ENCODE results near the gene ACVRL1.

The ACVRL1 gene

DNA sequence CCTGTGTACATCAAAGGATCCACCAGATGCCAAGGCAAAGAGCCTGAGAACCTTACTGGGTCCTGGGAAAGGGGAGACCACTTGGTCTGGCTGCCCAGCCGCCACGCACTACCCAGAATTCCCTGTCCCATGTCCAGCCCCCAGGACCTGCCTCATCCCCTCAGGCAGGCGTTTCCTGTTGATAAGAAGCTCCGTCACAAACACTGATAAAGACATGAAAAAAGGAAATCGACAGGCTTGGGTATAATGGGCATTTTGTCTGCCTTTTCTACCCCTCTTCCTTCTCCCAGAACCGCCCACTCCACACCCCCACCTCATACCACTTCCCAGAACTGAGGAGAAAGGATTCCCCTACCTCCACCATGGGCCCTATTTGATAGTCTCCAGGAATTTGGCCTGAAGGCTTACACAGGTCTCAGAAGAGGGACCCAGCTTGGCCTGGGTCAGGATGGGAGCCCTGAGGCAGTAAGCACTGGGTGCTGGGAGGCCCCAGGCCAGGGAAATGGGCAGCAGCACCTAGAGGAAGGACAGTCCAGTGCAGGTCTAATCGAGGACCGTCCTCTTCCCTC lies 18.8 kb downstream of the ACVRL1 start:
- H3K27ac Mint-ChIP-seq: no peak overlapping the region
- no peaks in the 10 kb centered on the region for H3K9me3 Mint-ChIP-seq

DNA sequence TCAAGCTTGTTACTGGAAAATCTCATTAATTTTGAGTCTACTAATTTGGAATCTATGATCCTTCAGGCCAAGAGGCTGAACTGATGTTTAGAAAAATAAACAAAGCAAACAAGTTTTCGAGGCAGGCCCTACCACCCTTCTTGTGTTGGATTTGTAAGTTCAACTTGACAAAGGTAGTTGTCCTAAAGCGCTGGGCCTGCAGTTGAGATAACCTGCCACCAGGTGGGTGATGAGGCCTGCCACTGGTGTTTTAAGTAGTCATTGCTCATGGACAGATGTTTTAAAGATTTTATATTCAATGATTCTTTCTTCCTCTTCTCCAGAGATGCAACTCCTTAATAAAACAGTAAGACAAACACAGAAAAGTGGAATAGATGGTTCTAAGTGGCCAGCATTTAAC lies 19.4 kb downstream of the ACVRL1 start:
- Mint-ChIP-seq H3K36me3 (ENCODE audit: low read depth) (no peaks in the 10 kb centered on the region), H3K4me3 (no peak overlapping the region), H3K27me3 (ENCODE audit: low read depth) (peaks cover 25% of the 10 kb centered on the region)

More for the DNA sequence above, 18.8 kb downstream of the ACVRL1 start:
- Mint-ChIP-seq H3K4me3 (no peak overlapping the region), H3K4me1 (ENCODE audit: low read depth) (peaks cover 7% of the 10 kb centered on the region), H3K27me3 (ENCODE audit: low read depth) (peaks cover 23% of the 10 kb centered on the region), H3K36me3 (ENCODE audit: low read depth) (no peaks in the 10 kb centered on the region)

DNA sequence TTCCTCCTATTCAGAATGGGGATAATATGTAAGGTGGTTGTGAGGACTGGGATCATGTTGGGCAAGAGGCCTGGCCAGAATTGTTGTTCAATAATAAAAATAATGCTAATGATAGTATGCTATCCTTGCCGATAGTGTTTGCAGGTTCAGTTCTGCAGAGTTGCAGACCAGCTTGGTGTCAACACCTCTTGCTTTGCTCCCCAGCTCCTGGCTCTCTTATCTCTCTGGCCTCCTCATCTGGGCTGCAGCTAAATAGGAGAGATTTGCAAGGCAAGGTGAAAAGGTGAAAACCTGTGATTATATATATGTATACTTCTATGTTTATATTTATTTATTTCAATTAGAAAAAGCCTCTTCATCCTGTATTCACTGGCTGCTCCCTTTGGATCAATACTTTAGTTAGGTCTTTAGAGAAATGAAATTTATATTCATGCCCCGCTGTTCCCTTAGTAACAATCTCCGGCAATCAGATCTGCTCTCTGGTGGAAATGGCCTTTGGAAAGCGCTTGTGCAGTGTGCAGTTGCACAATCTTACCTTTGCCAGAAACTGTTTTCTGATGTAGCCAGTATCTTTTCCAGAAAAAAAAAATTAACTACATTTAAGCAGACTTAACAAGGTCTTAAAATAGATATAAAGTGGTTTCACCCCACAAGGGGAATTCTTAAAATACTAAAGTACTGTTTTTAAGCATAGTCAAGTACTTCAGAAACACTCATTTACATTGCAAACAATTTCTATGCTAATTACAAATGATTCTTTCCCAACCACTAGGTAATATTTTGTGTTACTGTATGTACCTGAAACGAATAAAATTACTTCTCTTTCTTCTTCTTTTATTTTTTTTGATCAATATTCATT lies 25.1 kb downstream of the ACVRL1 start:
- no peaks in the 10 kb centered on the region for H3K9me3 Mint-ChIP-seq
- H3K4me3 Mint-ChIP-seq: no peak overlapping the region
- no peaks in the 10 kb centered on the region for H3K36me3 Mint-ChIP-seq (ENCODE audit: low read depth)
- H3K27ac Mint-ChIP-seq: no peak overlapping the region
- H3K27me3 Mint-ChIP-seq (ENCODE audit: low read depth): peaks cover 35% of the 10 kb centered on the region
- no peaks in the 10 kb centered on the region for H3K4me1 Mint-ChIP-seq (ENCODE audit: low read depth)

More for the DNA sequence above, 19.4 kb downstream of the ACVRL1 start:
- H3K9me3 Mint-ChIP-seq: no peaks in the 10 kb centered on the region
- no peak overlapping the region for H3K27ac Mint-ChIP-seq
- peaks cover 7% of the 10 kb centered on the region for H3K4me1 Mint-ChIP-seq (ENCODE audit: low read depth)

DNA sequence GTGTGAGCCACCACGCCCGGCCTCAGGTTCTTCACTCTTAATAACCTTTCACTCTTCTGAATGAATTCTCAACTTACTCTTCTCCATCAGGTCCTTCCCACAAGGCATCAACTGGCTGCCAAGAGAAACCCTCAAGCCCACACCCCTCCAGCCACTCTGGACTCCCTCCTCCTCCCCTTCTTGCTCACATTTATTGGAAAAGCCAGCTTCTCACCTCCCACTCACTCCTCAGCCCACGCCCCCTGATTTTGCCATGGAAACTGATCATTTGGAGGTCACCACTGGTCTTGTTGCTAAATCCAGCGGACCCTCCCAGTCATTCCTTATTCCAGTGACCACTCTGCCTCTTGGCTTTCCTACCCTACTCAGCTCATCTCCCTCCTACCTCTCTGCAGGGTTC lies 26.8 kb downstream of the ACVRL1 start:
- H3K4me3 Mint-ChIP-seq: no peak overlapping the region
- H3K27ac Mint-ChIP-seq: no peak overlapping the region

DNA sequence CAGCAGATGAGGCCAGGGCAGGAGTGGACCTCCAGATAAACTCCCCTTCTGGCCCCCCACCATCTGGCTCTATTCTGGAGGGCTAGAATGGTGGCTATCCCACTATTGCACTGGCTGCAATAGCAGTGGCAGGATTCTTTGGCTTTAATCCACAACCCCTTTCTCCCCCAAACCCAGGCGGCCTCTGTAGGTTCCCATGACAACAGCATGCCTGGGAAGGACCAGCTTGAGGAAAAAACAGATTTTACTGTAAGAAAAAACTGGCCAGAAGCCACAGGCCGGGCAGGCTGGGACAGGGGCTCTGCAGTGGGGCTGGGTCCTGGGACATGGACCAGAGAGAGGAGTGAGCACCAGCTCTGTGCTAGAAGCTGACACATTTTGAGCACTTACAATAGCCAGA lies 30.6 kb downstream of the ACVRL1 start:
- H3K4me1 Mint-ChIP-seq (ENCODE audit: low read depth): no peaks in the 10 kb centered on the region
- no peak overlapping the region for H3K4me3 Mint-ChIP-seq
- H3K36me3 Mint-ChIP-seq (ENCODE audit: low read depth): no peaks in the 10 kb centered on the region
- no peaks in the 10 kb centered on the region for H3K9me3 Mint-ChIP-seq
- peaks cover 29% of the 10 kb centered on the region for H3K27me3 Mint-ChIP-seq (ENCODE audit: low read depth)
- no peak overlapping the region for H3K27ac Mint-ChIP-seq

More for the DNA sequence above, 26.8 kb downstream of the ACVRL1 start:
- H3K9me3 Mint-ChIP-seq: no peaks in the 10 kb centered on the region
- H3K4me1 Mint-ChIP-seq (ENCODE audit: low read depth): no peaks in the 10 kb centered on the region
- peaks cover 35% of the 10 kb centered on the region for H3K27me3 Mint-ChIP-seq (ENCODE audit: low read depth)
- no peaks in the 10 kb centered on the region for H3K36me3 Mint-ChIP-seq (ENCODE audit: low read depth)

DNA sequence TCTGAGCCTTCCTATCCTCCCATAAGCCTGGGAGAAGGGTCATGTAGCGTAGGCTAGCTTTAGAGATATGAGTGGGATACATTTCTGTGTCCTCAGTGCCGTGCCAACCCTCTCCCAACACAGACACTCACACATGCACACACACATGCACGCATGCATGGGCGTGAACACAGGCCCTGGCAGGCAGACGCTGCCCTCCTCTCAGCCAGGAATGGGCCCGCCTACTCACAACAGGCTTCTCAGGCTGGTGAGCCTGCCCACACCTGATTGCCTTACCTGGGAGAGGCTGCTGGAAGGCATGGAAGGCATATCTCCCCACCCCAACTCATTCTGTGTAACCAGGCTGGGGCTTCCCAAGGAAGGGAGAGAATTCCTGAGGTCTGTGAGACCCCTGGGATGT lies 31.4 kb downstream of the ACVRL1 start:
- no peaks in the 10 kb centered on the region for H3K9me3 Mint-ChIP-seq
- no peaks in the 10 kb centered on the region for H3K4me1 Mint-ChIP-seq (ENCODE audit: low read depth)
- H3K36me3 Mint-ChIP-seq (ENCODE audit: low read depth): no peaks in the 10 kb centered on the region
- peaks cover 29% of the 10 kb centered on the region for H3K27me3 Mint-ChIP-seq (ENCODE audit: low read depth)
- no peak overlapping the region for H3K4me3 Mint-ChIP-seq
- H3K27ac Mint-ChIP-seq: no peak overlapping the region

DNA sequence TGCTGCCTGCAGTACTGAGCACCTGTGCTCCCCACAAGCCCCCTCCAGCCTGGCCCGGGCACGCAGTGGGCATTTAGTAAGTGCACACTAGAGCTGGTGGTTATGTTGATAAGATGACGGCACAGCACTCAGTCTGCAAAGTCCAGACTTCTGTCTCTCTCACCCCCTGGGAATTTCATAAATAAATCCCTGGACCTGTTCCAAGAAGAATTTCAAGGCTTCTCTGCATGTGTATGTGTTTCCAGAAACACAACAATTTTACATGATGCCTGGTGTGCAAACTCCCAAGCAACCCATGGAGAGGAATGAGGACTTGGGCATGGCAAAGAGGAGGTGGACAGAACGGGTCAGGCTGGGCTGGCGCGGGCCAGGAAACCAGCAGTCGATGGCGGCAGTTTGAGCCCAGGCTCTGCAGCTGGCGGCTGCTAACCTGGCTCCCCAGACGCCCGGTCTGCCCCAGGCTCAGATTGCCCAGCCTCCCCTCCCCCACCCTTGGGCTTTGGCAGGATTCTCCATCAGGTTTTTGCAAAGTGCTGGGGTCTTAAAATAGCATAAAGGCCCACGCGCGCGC lies 33.8 kb downstream of the ACVRL1 start:
- Mint-ChIP-seq H3K27me3 (ENCODE audit: low read depth) (peaks cover 22% of the 10 kb centered on the region), H3K27ac (no peak overlapping the region), H3K36me3 (ENCODE audit: low read depth) (peaks cover 2% of the 10 kb centered on the region), H3K4me3 (no peak overlapping the region), H3K4me1 (ENCODE audit: low read depth) (no peaks in the 10 kb centered on the region), H3K9me3 (peaks cover 15% of the 10 kb centered on the region)

DNA sequence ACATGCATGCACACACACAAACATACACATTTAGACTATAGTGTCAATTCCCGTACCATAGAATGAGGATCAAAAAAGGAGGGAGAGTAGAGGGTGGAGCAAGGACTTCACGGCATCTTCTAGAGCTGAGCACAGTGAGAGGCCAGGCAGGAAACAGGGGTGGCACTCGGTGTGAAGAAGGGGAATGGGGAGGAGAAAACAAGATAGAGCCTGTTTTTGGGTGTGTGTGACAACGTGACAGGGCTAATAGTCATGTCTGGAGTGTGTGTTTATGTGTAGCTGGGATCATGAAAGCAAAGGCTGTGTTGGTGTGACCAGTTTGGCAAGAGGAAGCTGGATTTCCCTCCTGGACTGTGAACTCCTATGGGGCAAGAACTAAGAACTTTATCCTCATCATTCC lies 34.3 kb downstream of the ACVRL1 start:
- Mint-ChIP-seq H3K9me3 (peaks cover 15% of the 10 kb centered on the region), H3K4me1 (ENCODE audit: low read depth) (no peaks in the 10 kb centered on the region), H3K4me3 (no peak overlapping the region), H3K27me3 (ENCODE audit: low read depth) (peaks cover 27% of the 10 kb centered on the region), H3K36me3 (ENCODE audit: low read depth) (peaks cover 2% of the 10 kb centered on the region), H3K27ac (no peak overlapping the region)

DNA sequence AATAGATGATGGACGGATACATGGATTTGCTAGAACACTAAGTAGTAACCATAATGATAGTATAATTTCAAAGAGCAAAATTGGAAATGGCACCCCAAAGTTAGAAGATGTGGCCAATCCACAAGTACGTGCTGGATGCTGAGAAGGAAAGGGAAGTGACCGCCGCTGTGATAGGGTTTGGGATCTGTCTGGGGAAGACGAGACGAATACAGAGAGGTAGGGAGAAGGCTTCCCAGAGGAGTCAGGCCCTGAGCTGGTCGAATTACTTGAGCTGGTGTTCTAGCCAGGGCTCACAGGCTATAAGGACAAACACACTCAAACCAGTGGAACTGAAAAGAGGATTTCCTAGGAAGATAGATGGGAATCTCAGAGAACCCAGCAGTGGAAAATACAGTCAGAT lies 34.8 kb downstream of the ACVRL1 start:
- no peaks in the 10 kb centered on the region for H3K4me1 Mint-ChIP-seq (ENCODE audit: low read depth)
- peaks cover 29% of the 10 kb centered on the region for H3K27me3 Mint-ChIP-seq (ENCODE audit: low read depth)
- peaks cover 2% of the 10 kb centered on the region for H3K36me3 Mint-ChIP-seq (ENCODE audit: low read depth)
- no peak overlapping the region for H3K4me3 Mint-ChIP-seq
- peaks cover 15% of the 10 kb centered on the region for H3K9me3 Mint-ChIP-seq
- H3K27ac Mint-ChIP-seq: no peak overlapping the region

DNA sequence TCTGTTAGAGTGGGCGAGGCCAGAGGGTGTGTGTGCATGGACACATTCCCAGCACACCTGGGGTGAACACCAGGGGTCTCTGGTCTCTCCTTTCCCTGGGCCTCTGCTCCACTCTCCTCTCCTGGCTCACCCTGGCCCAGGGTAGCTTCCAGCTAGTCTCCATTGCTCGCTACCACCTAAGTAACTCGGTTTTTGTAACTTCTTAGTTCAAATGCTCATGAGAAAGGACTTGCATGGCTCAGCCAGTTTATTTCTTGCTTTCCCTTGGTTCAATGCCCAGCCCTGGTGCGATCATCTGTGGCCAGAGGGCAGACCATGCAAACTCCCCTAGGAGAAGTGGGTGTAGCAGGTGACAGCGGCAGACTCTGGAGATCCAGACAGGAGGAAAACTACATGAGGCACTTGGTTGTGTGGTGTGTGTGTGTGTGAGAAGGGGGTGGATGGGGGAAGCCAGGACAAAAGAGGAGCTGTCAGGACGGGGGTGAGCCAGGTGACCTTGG lies 35.2 kb downstream of the ACVRL1 start:
- Mint-ChIP-seq H3K4me3 (no peak overlapping the region), H3K27ac (no peak overlapping the region), H3K36me3 (ENCODE audit: low read depth) (peaks cover 4% of the 10 kb centered on the region), H3K4me1 (ENCODE audit: low read depth) (no peaks in the 10 kb centered on the region), H3K9me3 (peaks cover 15% of the 10 kb centered on the region), H3K27me3 (ENCODE audit: low read depth) (peaks cover 33% of the 10 kb centered on the region)

DNA sequence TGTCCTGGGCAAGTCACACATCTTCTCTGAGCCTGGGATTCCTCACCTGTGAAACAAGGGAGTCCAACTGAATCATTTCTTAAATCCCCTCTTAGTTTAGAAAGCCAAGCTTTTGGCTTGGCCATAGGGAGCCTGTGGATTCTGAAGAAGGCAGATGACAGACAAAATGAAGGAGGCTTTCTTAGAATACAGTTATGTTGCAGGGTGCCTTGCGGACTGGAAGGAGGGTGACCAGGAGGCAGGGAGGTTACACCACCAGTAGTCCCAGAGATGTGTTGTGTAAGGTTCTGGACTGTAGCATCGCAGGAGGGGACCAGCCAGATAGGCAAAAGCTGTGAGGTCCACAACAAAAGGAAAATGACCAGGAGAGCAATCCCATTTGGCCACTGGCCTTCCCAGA lies 36.0 kb downstream of the ACVRL1 start:
- peaks cover 4% of the 10 kb centered on the region for H3K36me3 Mint-ChIP-seq (ENCODE audit: low read depth)
- no peak overlapping the region for H3K27ac Mint-ChIP-seq
- H3K4me1 Mint-ChIP-seq (ENCODE audit: low read depth): no peaks in the 10 kb centered on the region
- H3K27me3 Mint-ChIP-seq (ENCODE audit: low read depth): peaks cover 41% of the 10 kb centered on the region
- H3K9me3 Mint-ChIP-seq: peaks cover 15% of the 10 kb centered on the region
- H3K4me3 Mint-ChIP-seq: no peak overlapping the region

DNA sequence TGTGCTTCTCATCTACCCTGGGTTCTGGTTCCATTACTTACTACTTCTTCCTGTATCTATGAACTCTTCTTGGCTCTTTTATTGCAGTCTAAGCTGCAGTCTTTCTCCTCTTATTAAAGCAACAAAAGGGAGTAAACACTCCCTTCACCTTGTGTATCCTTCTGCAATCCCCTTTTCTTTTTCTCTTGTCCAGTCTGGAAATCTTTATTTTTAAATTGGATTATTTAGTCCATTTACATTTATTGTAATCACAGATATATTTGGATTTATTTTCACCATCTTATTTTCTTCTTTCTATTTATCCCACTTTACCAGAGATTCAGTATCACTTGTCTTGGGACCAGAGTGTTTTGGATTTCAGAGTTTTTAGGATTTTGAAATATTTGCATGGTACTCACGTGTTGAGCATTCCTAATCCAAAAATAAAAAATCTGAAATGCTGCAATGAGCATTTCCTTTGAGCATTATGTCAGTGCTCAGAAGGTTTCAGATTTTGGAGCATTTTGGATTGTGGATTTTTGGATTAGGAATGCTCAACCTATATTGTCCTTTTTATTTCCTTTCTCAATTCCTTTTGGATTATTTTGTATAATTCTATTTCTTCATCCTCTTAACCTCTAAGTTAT lies 37.4 kb downstream of the ACVRL1 start:
- Mint-ChIP-seq H3K9me3 (peaks cover 15% of the 10 kb centered on the region), H3K36me3 (ENCODE audit: low read depth) (peaks cover 4% of the 10 kb centered on the region), H3K27me3 (ENCODE audit: low read depth) (peaks cover 51% of the 10 kb centered on the region), H3K4me3 (no peak overlapping the region), H3K4me1 (ENCODE audit: low read depth) (no peaks in the 10 kb centered on the region), H3K27ac (no peak overlapping the region)

DNA sequence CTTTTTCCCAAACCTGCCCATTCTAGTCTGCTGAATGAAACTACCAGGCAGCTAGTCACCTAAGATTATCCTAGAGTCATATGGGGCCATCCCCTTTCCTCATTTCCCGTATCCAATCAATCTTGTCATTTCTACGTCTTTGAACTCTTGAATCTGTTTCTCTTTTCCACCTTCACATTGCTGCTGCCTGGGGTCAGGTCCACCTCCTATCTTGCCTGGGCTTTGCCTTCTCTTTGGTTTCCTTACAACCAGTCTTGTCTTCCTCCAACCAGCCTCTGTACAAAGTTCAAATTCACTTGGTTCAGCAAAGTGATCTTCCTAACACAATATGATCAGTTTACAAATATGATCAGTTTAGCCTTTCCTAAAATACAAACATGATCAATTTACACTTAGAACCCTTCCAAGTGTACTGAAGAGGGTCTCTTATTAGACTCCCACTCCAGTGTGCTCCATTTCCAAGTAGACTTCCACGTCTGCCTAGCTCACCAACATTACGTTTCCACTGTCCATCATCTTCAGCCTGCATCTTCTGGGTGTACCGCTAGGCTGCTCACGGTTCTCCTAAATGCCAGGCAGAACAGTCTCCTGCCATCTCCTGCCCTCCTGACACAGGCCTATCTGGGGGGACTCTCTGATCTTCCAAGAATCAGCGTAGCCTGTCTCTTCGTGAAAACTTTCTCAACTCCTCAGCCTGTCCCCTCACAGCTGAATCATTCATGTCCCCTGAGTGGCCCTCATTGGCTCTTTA lies 40.1 kb downstream of the ACVRL1 start:
- H3K36me3 Mint-ChIP-seq (ENCODE audit: low read depth): peaks cover 4% of the 10 kb centered on the region
- H3K4me3 Mint-ChIP-seq: no peak overlapping the region
- peaks cover 15% of the 10 kb centered on the region for H3K9me3 Mint-ChIP-seq
- no peak overlapping the region for H3K27ac Mint-ChIP-seq
- peaks cover 7% of the 10 kb centered on the region for H3K4me1 Mint-ChIP-seq (ENCODE audit: low read depth)
- H3K27me3 Mint-ChIP-seq (ENCODE audit: low read depth): peaks cover 57% of the 10 kb centered on the region

DNA sequence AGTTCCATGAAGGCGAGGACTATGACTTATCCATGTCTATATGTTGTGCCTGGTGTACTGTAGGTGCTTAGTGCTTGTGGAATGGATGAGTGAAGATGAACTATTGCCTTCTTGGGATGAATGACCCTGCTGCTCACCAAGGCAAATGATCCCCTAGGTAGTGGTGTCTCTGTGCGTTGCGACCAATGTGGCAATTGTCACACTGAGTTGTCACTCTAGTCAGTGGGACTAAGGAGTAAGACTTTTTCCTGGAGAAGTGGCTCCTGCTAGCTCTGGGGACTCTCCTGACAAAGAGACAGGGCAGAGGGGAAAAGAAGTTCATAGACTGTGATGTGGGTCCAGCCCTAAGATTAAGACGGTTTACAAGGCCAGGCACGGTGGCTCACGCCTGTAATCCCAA lies 40.8 kb downstream of the ACVRL1 start:
- peaks cover 4% of the 10 kb centered on the region for H3K36me3 Mint-ChIP-seq (ENCODE audit: low read depth)
- H3K4me1 Mint-ChIP-seq (ENCODE audit: low read depth): peaks cover 9% of the 10 kb centered on the region
- peaks cover 63% of the 10 kb centered on the region for H3K27me3 Mint-ChIP-seq (ENCODE audit: low read depth)
- H3K9me3 Mint-ChIP-seq: peaks cover 15% of the 10 kb centered on the region
- H3K27ac Mint-ChIP-seq: no peak overlapping the region
- no peak overlapping the region for H3K4me3 Mint-ChIP-seq

Data from T-helper 1 cell treated with Interleukin-12 subunit alpha and Interleukin-12 subunit beta and Interleukin-4 antibody, amounts not matched to agents 30 μg/mL and 1 μg/mL, for 36 hours (primary cell).